Measurements from ENCODE around the gene WDR17.

Gene WDR17

GRCh38 chr4:176065435-176066291 lies at the start of gene WDR17:
TSS of gene WDR17 (plus strand) at chr4:176065841. CDS start at chr4:176111581, 45,740 bp downstream.
- peak; percentile 94 to 99 (median 99) for DNase-seq

- DNase-seq = no peak
These were observed 49.0 kb upstream of the WDR17 start for GRCh38 chr4:176016601-176017000.

- DNase-seq = peak in 1 of 3 experiments; percentile 22
These were observed 45.1 kb upstream of the WDR17 start for GRCh38 chr4:176020481-176021085.

GRCh38 chr4:176030391-176030790 lies 35.2 kb upstream of the WDR17 start:
- no peak for DNase-seq

DNA sequence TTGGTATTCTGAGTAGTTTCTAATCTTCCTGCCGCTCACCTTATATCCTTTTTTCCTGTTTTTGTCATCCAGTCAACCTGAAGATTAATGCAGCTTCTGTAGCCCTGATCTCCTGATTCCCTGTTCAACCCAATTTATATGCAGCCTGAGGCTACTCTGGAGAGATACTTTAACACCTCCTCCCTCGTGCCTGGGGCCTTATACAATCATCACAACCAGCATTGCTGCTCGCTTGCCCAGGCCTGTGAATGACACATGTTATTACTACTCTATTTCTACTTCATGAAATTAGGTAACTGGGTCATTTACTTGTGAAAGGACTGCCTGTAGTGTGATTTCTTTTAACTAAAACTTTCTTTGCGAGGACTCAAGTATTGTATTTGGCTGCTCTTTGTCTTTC lies 33.7 kb upstream of the WDR17 start:
- peak in 2 of 3 experiments; percentile 32 to 62 for DNase-seq

GRCh38 chr4:176032454-176032853 lies 33.2 kb upstream of the WDR17 start:
- no peak for DNase-seq

DNA sequence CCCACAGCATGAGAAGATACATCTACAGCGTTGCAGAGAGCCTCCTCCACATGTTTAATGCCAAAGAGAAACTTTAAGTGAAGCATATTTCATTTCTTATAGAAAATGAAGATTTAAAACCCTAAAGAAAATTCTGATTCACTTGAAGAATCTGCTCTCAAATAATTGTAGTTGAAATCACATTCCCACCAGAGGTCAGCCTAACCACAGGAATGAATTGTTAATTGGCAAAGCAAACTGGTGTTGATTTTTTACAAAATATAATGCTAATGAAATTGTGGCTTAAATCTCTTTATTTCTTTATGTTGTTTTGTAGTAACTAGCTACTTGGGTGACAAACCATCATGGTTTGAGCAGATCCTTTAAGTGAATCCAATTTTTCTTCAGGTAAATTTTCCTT lies 31.1 kb upstream of the WDR17 start:
- DNase-seq = peak in 2 of 3 experiments; percentile 8 to 73

DNA sequence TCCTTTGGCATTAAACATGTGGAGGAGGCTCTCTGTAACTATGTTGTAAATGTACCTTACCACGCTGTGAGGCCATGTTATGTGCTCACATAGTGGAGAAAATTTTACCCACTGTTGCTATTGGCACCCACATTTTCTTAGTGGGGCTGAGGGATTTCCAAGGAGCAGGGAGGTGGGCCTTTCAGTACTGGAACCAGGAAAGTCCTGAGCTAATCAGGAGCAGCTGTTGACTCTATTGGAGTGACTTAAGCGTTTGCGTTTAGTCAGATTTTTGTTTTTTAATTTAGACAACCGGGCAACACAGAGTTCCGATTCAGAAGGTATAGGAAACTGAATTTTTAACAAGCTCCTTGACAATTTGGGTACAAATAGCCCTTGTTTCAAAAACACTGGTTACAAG lies 30.7 kb upstream of the WDR17 start:
- no peak for DNase-seq

DNA sequence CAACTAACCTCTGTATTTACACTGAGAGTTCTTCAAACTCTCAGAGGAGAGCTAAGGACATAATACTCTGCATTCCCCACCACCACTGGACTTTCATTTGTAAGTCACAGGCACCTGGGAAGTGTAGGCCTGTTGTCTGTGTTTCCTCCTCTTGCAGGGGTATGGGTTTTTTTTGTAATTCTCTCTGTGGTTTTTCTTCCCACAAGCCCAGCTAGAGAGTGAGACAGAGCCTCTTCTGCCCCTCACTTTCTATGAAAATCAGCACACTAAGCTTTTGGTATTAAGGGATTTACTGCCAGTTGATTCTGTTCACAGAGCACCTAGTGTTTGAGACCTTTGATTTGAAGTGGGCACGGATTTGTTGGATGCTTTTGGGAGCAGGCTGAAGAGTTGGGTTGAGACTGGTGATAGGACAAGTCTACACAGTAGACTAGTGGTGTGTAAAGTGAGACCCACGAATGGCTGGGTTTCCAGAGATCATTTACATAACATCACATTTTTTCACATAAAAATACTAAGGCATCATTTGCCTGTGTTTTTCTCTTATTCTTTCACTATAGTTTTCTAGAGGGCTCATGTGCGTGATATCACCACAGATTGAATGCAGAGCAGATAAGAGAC lies 28.9 kb upstream of the WDR17 start:
- no peak for DNase-seq

GRCh38 chr4:176038789-176039188 lies 26.9 kb upstream of the WDR17 start:
- no peak for DNase-seq

DNA sequence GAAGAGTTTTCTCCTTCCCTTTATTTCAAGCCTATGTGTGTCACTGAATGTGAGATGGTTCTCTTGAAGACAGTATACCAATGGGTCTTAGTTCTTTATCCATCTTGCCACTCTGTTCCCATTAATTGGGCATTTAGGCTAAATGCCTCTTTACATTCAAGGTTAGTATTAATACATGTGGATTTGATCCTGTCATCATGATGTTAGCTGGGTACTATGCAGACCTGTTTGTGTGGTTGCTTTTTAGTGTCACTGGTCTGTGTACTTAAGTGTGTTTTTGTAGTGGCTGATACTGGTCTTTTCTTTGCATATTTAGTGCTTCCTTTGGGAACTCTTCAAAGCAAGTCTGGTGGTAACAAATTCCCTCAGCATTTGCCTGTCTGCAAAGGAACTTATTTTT lies 23.4 kb upstream of the WDR17 start:
- no peak for DNase-seq

GRCh38 chr4:176043838-176044588 lies 21.6 kb upstream of the WDR17 start:
- no peak for DNase-seq

DNA sequence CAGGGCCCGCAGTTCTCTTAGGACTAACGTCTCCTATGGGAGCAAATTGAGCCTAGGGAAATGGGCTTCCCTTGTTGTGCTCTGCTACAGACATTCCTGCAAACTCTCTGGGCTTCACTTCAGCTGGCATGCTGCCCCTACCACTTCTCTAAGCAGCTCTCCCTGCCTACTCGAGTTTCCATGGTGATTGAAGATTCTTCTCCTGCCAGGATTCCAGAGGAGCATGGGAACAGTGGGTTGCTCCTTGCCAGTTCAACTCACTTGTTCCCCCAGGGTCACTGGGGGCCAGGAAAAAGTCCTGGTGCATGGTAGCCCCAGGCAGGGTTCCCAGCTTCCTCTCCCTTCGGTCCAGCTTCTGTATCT lies 21.1 kb upstream of the WDR17 start:
- DNase-seq = no peak

DNA sequence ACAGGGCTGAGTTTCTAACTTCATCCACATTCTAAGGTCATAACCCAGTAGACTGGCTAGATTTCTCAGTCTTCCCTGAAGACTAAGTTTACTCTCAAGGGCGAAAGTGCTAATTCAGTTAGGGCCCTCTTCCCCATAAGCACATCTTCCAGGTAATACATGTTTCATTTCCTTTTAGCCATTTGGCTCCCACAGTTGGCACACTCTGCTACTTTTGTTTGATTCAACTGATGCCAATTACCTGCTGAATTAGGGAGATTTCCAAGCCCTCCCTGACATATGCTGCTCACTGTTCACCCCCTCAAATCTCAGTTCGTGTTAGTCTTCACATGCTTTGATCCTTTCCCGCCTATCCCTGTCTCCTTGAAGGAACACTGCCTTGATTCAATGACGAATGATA lies 17.0 kb upstream of the WDR17 start:
- DNase-seq = no peak

DNA sequence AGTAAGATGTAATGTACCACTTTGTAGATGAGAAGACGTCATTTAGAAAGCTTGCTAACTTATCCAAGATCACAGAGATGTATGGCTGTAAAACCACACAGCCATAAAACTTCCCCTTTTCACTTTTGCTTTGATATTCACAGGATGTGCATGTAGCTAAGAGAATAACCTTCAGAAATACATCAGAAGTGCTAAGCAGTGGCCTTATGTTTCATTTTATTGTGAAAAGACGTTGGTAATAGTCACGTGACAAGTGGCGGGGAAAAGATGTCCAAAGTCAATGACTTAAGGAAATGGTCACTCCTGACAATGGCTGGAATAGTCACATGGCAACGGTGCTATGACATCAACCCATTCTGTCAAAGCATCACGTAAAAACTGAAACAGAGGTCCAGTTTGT lies 12.9 kb upstream of the WDR17 start:
- DNase-seq = no peak

DNA sequence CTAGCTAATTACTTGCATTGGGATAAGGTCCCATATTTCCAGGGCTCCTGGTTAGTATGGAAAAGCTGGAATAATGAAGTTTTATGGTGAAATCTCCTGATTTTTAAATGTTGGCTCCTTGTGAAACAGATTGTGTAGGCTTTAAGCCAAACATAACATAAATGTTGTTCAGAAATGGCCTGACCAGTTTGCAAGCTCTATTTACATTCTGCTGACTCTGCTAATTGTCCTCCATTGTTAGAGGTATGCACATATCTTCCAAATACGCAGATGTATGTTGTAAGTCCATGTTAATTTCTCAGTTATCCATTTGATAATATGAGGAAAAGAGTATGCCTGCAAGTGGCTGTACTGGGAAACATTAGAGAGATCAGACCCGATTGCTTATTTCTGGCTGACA lies 11.9 kb upstream of the WDR17 start:
- DNase-seq = no peak

GRCh38 chr4:176054942-176055341 lies 10.7 kb upstream of the WDR17 start:
- DNase-seq = no peak

DNA sequence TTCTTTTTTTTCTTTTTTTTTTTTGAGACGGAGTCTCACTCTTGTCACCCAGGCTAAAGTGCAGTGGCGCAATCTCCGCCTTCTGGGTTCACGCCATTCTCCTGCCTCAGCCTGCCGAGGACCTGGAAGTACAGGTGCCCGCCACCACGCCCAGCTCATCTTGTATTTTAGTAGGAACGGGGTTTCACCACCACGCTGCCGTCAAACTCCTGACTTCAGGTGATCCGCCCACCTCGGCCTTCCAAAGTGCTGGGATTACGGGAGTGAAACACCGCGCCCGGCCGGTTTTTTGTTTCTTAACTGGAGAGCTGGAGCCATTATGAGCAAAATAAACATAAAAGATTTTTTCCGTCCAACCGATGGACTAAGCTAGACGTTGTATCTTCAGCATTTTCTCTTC lies 1.9 kb upstream of the WDR17 start:
- DNase-seq = no peak

- no peak for DNase-seq
These were observed 1.1 kb upstream of the WDR17 start for GRCh38 chr4:176064539-176064938.

DNA sequence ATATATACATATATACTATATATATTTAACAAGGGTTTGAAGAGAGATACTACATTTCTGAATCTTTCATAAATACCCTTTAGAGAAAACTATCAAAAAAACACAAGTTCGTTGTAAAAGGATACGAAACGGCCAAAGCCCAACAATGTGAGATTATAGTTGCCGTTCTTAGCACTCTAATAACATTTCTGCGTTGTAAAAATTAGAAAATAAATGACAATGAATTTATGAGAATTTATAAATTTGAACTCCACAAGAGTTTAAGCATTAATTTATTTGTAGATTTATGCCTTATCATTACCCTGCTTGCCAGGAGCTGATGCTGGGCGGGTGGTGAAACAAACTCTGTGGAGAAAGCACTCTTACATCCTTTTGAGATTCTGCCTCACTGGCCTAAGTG lies 1.1 kb downstream of the WDR17 start:
- peak in 1 of 3 experiments; percentile 60 for DNase-seq

DNA sequence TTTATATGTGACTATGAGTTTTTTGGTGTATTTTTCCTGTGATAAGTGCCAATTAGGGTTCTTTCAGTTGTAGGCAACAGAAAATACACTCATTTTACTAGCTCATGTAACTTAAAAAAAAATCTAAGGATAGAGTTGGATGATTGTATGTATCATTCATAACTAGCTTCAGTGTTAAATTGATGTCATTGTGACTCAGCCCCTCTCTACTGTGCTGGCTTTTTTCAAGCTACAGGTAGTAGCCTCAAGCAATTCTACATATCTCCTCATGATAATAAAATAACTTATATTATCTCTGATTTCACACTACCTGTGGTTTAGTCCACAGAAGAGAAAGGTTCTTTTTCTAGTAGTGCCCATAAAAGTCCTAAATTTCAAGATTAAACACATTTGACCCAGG lies 11.9 kb downstream of the WDR17 start:
- no peak for DNase-seq

- DNase-seq = peak in 2 of 3 experiments; percentile 33 to 85
These were observed 19.1 kb downstream of the WDR17 start for GRCh38 chr4:176084769-176085168.

GRCh38 chr4:176090115-176090514 lies 24.5 kb downstream of the WDR17 start:
- no peak for DNase-seq
